Measurements from ENCODE around the gene ACAA1.

The ACAA1 gene

DNA sequence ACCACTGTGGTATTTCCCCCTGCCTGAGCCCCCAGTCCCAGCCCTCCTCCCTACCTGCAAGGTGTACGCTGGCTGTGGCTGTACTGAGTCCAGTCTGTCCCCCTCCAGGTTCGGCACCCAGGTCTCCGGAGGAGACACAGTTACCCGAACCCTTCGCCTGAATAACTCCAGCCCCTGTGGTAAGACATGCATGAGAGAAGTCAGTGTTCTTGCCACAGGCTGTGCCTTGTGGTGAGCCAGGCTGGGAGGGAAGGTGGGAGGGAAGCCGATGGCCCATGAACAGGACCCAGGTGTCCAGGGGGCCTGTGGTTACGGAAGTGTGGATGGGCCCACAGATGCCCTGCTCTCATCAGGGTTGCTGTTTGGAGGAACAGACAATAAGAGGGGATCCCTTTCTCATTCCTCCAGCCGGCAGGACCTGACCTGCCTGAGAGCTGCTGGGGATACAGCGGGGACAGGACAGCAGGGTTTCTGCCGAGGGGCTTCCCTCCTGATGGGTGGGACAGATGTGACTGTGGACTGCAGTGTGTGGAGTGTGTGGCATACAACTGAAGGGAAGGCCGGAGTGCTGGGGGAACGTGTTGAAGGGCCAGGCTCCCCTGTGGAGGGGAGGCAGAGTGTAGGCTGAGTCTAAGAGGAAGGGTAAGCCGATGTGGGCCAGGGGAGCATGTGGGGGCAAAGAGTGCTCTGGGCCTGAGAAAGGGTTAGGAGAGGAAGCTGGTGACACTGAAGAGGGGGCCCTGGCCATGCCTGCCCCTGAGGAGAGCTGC is 21.9 kb downstream of the ACAA1 start:
- Histone ChIP-seq H3K4me3 (ENCODE audit: low read depth in 1 of 5, low read length in 5 of 5) (no peak overlapping the region), H3K9ac (ENCODE audit: low read length in 5 of 5) (no peak overlapping the region), H3K36me3 (ENCODE audit: control insufficient read depth in 5 of 5, insufficient read depth in 5 of 5, low read length in 5 of 5) (peaks cover 0 to 9% (median 4%) of the 10 kb centered on the region in 5 donors), H3K4me1 (ENCODE audit: control insufficient read depth in 5 of 5, insufficient read depth in 5 of 5, low read length in 5 of 5) (peaks cover 0 to 6% (median 3%) of the 10 kb centered on the region in 5 donors), H3K27ac (ENCODE audit: low read depth, low read length) (no peak overlapping the region), H3K27me3 (ENCODE audit: control insufficient read depth in 5 of 5, insufficient read depth in 4 of 5, low read length in 5 of 5) (no peaks in the 10 kb centered on the region), H3K9me3 (ENCODE audit: control insufficient read depth in 5 of 5, low read length in 5 of 5) (no peaks in the 10 kb centered on the region)

GRCh38 chr3:38114052-38114874 is 22.7 kb downstream of the ACAA1 start:
- Histone ChIP-seq H3K9me3 (ENCODE audit: control insufficient read depth in 5 of 5, low read length in 5 of 5) (no peaks in the 10 kb centered on the region), H3K27ac (ENCODE audit: low read depth, low read length) (no peak overlapping the region), H3K27me3 (ENCODE audit: control insufficient read depth in 5 of 5, insufficient read depth in 4 of 5, low read length in 5 of 5) (no peaks in the 10 kb centered on the region), H3K4me1 (ENCODE audit: control insufficient read depth in 5 of 5, insufficient read depth in 5 of 5, low read length in 5 of 5) (peaks cover 0 to 6% (median 3%) of the 10 kb centered on the region in 5 donors), H3K9ac (ENCODE audit: low read length in 5 of 5) (no peak overlapping the region), H3K36me3 (ENCODE audit: control insufficient read depth in 5 of 5, insufficient read depth in 5 of 5, low read length in 5 of 5) (peaks cover 0 to 6% (median 0%) of the 10 kb centered on the region in 5 donors), H3K4me3 (ENCODE audit: low read depth in 1 of 5, low read length in 5 of 5) (no peak overlapping the region)

DNA sequence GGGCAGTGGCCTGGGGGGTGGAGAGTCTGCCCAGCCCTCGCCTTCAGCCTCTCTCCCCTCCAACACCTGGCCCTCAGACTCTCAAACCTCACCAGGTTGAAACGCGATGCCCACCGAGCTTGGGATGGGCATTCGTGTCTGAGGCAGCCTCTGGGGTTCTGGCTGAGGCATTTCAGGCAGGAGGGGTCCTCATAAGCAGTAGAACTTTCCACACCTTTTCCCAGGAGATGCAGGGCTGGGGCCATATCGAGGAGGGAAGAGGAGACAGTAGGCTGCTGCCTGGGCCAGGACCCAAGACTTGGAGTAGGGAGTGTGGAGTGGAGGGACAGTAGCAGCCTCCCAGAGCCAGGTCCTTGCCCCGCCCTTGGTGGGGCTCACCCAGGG is 24.6 kb downstream of the ACAA1 start:
- Histone ChIP-seq H3K27ac (ENCODE audit: low read depth, low read length) (no peak overlapping the region), H3K36me3 (ENCODE audit: control insufficient read depth in 5 of 5, insufficient read depth in 5 of 5, low read length in 5 of 5) (peaks cover 0 to 4% (median 0%) of the 10 kb centered on the region in 5 donors), H3K9ac (ENCODE audit: low read length in 5 of 5) (no peak overlapping the region), H3K9me3 (ENCODE audit: control insufficient read depth in 5 of 5, low read length in 5 of 5) (no peaks in the 10 kb centered on the region), H3K27me3 (ENCODE audit: control insufficient read depth in 5 of 5, insufficient read depth in 4 of 5, low read length in 5 of 5) (no peaks in the 10 kb centered on the region), H3K4me1 (ENCODE audit: control insufficient read depth in 5 of 5, insufficient read depth in 5 of 5, low read length in 5 of 5) (peaks cover 0 to 9% (median 2%) of the 10 kb centered on the region in 5 donors), H3K4me3 (ENCODE audit: low read depth in 1 of 5, low read length in 5 of 5) (no peak overlapping the region)

GRCh38 chr3:38111696-38112377 is 25.1 kb downstream of the ACAA1 start:
- no peaks in the 10 kb centered on the region for H3K9me3 ChIP-seq (ENCODE audit: control insufficient read depth in 5 of 5, low read length in 5 of 5)
- H3K27ac ChIP-seq (ENCODE audit: low read depth, low read length), result no peak overlapping the region
- no peak overlapping the region for H3K9ac ChIP-seq (ENCODE audit: low read length in 5 of 5)
- H3K4me1 ChIP-seq (ENCODE audit: control insufficient read depth in 5 of 5, insufficient read depth in 5 of 5, low read length in 5 of 5), result peaks cover 0 to 6% (median 0%) of the 10 kb centered on the region in 5 donors
- peaks cover 0 to 4% (median 0%) of the 10 kb centered on the region in 5 donors for H3K36me3 ChIP-seq (ENCODE audit: control insufficient read depth in 5 of 5, insufficient read depth in 5 of 5, low read length in 5 of 5)
- H3K4me3 ChIP-seq (ENCODE audit: low read depth in 1 of 5, low read length in 5 of 5), result no peak overlapping the region
- H3K27me3 ChIP-seq (ENCODE audit: control insufficient read depth in 5 of 5, insufficient read depth in 4 of 5, low read length in 5 of 5), result no peaks in the 10 kb centered on the region

DNA sequence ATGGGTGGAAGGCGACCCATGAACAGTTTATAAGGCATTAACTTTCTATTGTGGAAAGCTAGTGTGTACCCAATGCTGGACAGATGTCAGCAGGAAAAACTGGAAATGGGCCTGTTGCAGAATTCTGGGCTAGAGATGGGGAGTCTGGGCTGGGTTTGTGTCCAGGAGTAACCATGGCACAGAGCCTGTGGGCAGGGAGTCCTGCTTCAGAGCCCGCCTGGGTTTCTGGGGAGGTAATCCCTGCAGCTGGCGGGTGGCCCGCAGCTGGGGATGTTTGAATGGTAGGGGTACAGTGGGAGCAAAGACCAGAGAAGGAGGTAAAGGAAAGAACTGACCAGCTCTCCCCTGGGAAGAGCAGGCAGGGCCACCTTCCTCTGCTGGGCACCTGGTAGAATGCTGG is 25.7 kb downstream of the ACAA1 start:
- H3K9me3 ChIP-seq (ENCODE audit: control insufficient read depth in 5 of 5, low read length in 5 of 5), result no peaks in the 10 kb centered on the region
- no peak overlapping the region for H3K9ac ChIP-seq (ENCODE audit: low read length in 5 of 5)
- H3K27ac ChIP-seq (ENCODE audit: low read depth, low read length), result no peak overlapping the region

DNA sequence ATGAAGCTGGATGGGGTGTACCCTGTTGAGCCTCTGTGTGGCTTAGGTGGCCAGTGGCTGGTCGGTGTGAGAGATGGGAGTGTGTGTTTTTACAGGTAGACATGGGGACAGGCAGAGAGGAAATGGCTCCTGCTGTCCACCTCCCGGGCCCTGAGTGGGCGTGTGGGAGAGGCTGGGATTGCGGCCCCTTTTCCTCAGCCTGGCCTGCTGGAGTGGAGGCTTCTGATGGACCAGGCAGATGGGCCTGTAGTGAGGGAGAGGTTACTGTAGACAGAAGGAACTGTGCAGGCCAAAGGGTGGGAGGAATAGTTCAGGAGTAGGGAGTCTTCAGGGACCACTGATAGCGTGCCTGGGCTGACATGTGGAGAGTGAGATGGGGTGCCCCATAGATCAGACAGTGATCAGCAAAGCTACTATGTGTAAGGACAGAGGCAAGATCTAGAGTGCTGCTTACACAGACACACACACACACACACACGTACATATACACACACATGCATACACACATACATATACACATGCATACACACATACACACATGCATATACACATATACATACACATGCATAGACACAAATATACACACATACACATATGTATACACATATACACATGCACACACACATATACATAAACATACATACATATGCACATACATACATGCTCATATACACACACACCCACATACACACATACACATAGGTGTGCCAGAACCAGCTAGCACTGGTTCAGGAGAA is 26.4 kb downstream of the ACAA1 start:
- peaks cover 0 to 3% (median 0%) of the 10 kb centered on the region in 5 donors for H3K4me1 ChIP-seq (ENCODE audit: control insufficient read depth in 5 of 5, insufficient read depth in 5 of 5, low read length in 5 of 5)
- no peak overlapping the region for H3K4me3 ChIP-seq (ENCODE audit: low read depth in 1 of 5, low read length in 5 of 5)
- H3K27ac ChIP-seq (ENCODE audit: low read depth, low read length), result no peak overlapping the region
- H3K9me3 ChIP-seq (ENCODE audit: control insufficient read depth in 5 of 5, low read length in 5 of 5), result no peaks in the 10 kb centered on the region
- H3K27me3 ChIP-seq (ENCODE audit: control insufficient read depth in 5 of 5, insufficient read depth in 4 of 5, low read length in 5 of 5), result no peaks in the 10 kb centered on the region
- peaks cover 0 to 4% (median 0%) of the 10 kb centered on the region in 5 donors for H3K36me3 ChIP-seq (ENCODE audit: control insufficient read depth in 5 of 5, insufficient read depth in 5 of 5, low read length in 5 of 5)
- H3K9ac ChIP-seq (ENCODE audit: low read length in 5 of 5), result no peak overlapping the region

More for the DNA sequence above, 25.7 kb downstream of the ACAA1 start:
- no peaks in the 10 kb centered on the region for H3K27me3 ChIP-seq (ENCODE audit: control insufficient read depth in 5 of 5, insufficient read depth in 4 of 5, low read length in 5 of 5)
- no peak overlapping the region for H3K4me3 ChIP-seq (ENCODE audit: low read depth in 1 of 5, low read length in 5 of 5)
- H3K36me3 ChIP-seq (ENCODE audit: control insufficient read depth in 5 of 5, insufficient read depth in 5 of 5, low read length in 5 of 5), result peaks cover 0 to 4% (median 0%) of the 10 kb centered on the region in 5 donors
- H3K4me1 ChIP-seq (ENCODE audit: control insufficient read depth in 5 of 5, insufficient read depth in 5 of 5, low read length in 5 of 5), result peaks cover 0 to 3% (median 0%) of the 10 kb centered on the region in 5 donors

- H3K9ac ChIP-seq (ENCODE audit: low read length in 5 of 5), result no peak overlapping the region
- peaks cover 0 to 3% (median 0%) of the 10 kb centered on the region in 5 donors for H3K4me1 ChIP-seq (ENCODE audit: control insufficient read depth in 5 of 5, insufficient read depth in 5 of 5, low read length in 5 of 5)
- no peak overlapping the region for H3K4me3 ChIP-seq (ENCODE audit: low read depth in 1 of 5, low read length in 5 of 5)
- H3K27me3 ChIP-seq (ENCODE audit: control insufficient read depth in 5 of 5, insufficient read depth in 4 of 5, low read length in 5 of 5), result no peaks in the 10 kb centered on the region
- no peak overlapping the region for H3K27ac ChIP-seq (ENCODE audit: low read depth, low read length)
- H3K9me3 ChIP-seq (ENCODE audit: control insufficient read depth in 5 of 5, low read length in 5 of 5), result no peaks in the 10 kb centered on the region
- peaks cover 0 to 4% (median 0%) of the 10 kb centered on the region in 5 donors for H3K36me3 ChIP-seq (ENCODE audit: control insufficient read depth in 5 of 5, insufficient read depth in 5 of 5, low read length in 5 of 5)
Observed at GRCh38 chr3:38109580-38110313, 27.2 kb downstream of the ACAA1 start.

- Histone ChIP-seq H3K4me1 (ENCODE audit: control insufficient read depth in 5 of 5, insufficient read depth in 5 of 5, low read length in 5 of 5) (peaks cover 0 to 3% (median 0%) of the 10 kb centered on the region in 5 donors), H3K27me3 (ENCODE audit: control insufficient read depth in 5 of 5, insufficient read depth in 4 of 5, low read length in 5 of 5) (no peaks in the 10 kb centered on the region), H3K27ac (ENCODE audit: low read depth, low read length) (no peak overlapping the region), H3K36me3 (ENCODE audit: control insufficient read depth in 5 of 5, insufficient read depth in 5 of 5, low read length in 5 of 5) (peaks cover 0 to 4% (median 0%) of the 10 kb centered on the region in 5 donors), H3K9me3 (ENCODE audit: control insufficient read depth in 5 of 5, low read length in 5 of 5) (no peaks in the 10 kb centered on the region), H3K9ac (ENCODE audit: low read length in 5 of 5) (no peak overlapping the region), H3K4me3 (ENCODE audit: low read depth in 1 of 5, low read length in 5 of 5) (no peak overlapping the region)
Observed at GRCh38 chr3:38108649-38109579, 28.0 kb downstream of the ACAA1 start.

Data from subcutaneous abdominal adipose tissue (tissue), 5 donors.